NCI-H345 (cell line): ENCODE measurements around the gene CLDN17.

Experiments used
- DNase-seq: peaks from one replicate; lab custom pipeline; 2025; lab: John Stamatoyannopoulos, UW

CLDN17 gene

GRCh38 chr21:30117631-30118030 lies 49.0 kb downstream of the CLDN17 start:
- no peak for DNase-seq

- DNase-seq: no peak
These were observed 50.1 kb downstream of the CLDN17 start for GRCh38 chr21:30116479-30116878.
